H1 (cell line): ENCODE data around the gene IFNB1.

ENCODE experiments used
- ASH2L ChIP-seq: fragments of 200-600, 300-600 bp; sonication (generic); IDR thresholded peaks from one replicate; pipeline ENCODE4 v1.7.1; 2017; ENCODE audit warnings: low read length
- PHF8 ChIP-seq: fragments of 200-600 bp; sonication (generic); conservative IDR thresholded peaks from 2 replicates; pipeline ENCODE4 v1.7.1; 2012; ENCODE audit warnings: low read depth, mild to moderate bottlenecking, inconsistent platforms, low read length, moderate library complexity
- POLR2A ChIP-seq, 2 experiments: IDR thresholded peaks; 1 replicate in 1 of 2; 2 replicates in 1 of 2; pipeline ENCODE4 v1.6.1; 2011; ENCODE audit warnings: low read depth in 2 of 2, low read length in 2 of 2, mild to moderate bottlenecking in 2 of 2; ENCODE audit errors: control extremely low read depth in 1 of 2
- RFX5 ChIP-seq: IDR thresholded peaks from 2 replicates; pipeline ENCODE4 v1.6.1; 2011; ENCODE audit warnings: low read depth, low read length, improper control_type of control experiment, borderline replicate concordance
- SIN3A ChIP-seq, 2 experiments: IDR thresholded peaks in 1 of 2; conservative IDR thresholded peaks in 1 of 2; 2 replicates each; pipeline ENCODE4 v1.6.1; 2011 to 2012; ENCODE audit warnings: low read length in 2 of 2, improper control_type of control experiment in 1 of 2, low read depth in 1 of 2, mild to moderate bottlenecking in 1 of 2
- TAF1 ChIP-seq: IDR thresholded peaks from 2 replicates; pipeline ENCODE4 v1.6.1; 2011; ENCODE audit warnings: mild to moderate bottlenecking, low read depth, low read length
- TF ChIP-seq, protein P1 (sequence below), 3 experiments: IDR thresholded peaks; 1 replicate in 2 of 3; 2 replicates in 1 of 3; pipeline versions ENCODE4 v1.5.1 to v1.6.1; 2011; ENCODE audit warnings: low read length in 3 of 3, mild to moderate bottlenecking in 3 of 3, inconsistent platforms in 2 of 3, low read depth in 1 of 3, moderate library complexity in 1 of 3; ENCODE audit not compliant: insufficient read depth in 1 of 3; ENCODE audit errors: control extremely low read depth in 1 of 3

DNA sequence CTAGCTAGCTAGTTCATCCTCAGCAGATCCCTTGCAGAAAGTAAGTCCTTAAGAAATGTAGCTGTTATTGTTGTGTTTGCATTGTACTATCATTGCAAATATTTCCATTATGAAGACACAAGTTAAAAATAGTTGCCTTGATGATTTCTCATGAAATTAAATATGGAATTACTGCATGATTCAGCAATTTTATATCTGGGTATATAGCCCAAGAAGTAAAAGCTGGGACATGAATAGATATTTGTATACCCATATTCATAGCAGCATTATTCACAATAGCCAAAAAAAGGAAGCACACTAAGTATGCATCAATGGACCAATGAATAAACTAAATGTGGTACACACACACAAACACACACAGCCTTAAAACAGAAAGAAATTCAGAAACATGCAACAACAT lies 6.8 kb downstream of the IFNB1 start:
- TF ChIP-seq, protein P1, sequence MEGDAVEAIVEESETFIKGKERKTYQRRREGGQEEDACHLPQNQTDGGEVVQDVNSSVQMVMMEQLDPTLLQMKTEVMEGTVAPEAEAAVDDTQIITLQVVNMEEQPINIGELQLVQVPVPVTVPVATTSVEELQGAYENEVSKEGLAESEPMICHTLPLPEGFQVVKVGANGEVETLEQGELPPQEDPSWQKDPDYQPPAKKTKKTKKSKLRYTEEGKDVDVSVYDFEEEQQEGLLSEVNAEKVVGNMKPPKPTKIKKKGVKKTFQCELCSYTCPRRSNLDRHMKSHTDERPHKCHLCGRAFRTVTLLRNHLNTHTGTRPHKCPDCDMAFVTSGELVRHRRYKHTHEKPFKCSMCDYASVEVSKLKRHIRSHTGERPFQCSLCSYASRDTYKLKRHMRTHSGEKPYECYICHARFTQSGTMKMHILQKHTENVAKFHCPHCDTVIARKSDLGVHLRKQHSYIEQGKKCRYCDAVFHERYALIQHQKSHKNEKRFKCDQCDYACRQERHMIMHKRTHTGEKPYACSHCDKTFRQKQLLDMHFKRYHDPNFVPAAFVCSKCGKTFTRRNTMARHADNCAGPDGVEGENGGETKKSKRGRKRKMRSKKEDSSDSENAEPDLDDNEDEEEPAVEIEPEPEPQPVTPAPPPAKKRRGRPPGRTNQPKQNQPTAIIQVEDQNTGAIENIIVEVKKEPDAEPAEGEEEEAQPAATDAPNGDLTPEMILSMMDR (IDR thresholded peaks at IDR 0.05; ENCODE audit: control extremely low read depth in 1 of 3, insufficient read depth in 1 of 3, low read depth in 1 of 3, low read length in 3 of 3) = no peak
- TF ChIP-seq SIN3A (conservative IDR thresholded peaks at IDR 0.05 in 1 of 2, IDR thresholded peaks at IDR 0.05 in 1 of 2; ENCODE audit: low read depth in 1 of 2, low read length in 2 of 2) (no peak), TAF1 (no peak), ASH2L (no peak), POLR2A (IDR thresholded peaks at IDR 0.05; ENCODE audit: control extremely low read depth in 1 of 2, low read depth in 2 of 2, low read length in 2 of 2) (no peak), PHF8 (no peak), RFX5 (no peak)
